GM21390 (cell line): ENCODE measurements around the gene ERAP2.
"Not testable (repeated sequence)": the region's sequence is repeated elsewhere in the genome, so short reads cannot be mapped to it uniquely, and the experiment has no call there.

Source experiments
- ATAC-seq: cut with Tn5 transposase; IDR thresholded peaks from one replicate; pipeline ENCODE4 v1.9.1; 2021; ENCODE audit not compliant: unreplicated experiment

ERAP2 gene

DNA sequence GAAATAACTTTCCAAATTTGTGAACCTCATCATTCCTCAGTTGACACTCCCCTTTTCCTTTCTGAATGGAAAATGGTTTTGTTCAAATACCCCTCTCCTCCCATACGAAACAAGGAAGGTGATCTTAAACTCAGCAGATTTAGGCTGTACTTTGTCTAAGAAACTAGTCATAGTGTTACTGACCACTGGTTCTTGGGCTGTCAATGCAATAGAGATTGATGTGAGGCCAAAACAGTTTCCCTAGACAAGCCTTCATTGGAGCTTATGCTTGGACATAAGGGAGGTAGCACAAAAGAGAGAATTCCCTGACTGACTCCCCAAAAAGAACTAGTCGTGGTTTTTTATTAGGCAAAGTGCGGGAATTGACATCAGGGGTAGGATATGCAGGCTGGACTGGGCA is 54.3 kb downstream of the ERAP2 start:
- no peak for ATAC-seq

DNA sequence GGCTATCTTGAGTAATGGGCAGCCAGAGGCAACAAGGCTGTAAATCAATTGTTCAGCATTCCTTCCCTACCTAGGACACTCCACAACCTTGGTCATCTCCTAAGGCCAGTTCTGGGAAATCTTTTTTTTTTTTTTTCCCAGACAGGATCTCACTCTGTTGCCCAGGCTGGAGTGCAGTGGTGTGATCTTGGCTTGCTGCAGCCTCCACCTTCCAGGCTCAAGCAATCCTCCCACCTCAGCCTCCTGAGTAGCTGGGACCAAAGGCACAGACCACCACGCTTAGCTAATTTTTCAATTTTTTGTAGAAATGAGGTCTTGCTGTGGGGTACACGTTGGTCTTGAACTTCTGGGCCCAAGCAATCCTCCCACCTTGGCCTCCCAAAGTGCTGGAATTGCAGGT is 54.7 kb downstream of the ERAP2 start:
- ATAC-seq: not testable (repeated sequence)

DNA sequence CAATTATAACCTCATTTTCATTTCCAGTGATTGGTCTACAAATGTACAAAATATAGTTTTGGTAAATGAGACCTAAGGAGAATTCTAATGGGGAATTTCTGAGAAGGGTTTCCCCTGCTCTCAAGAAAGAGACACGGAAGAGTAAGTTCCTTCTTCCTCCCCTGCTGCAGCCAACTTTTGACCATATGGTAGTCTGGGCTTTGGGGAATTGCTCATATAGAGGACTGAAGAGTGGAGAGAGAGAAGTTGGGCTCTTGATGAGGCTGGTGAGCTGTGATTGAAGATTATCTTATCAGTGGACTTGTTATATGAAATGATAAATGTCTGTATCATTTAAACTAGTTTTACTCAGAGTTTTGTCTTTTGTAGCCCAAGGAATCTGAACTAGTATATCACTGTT is 55.3 kb downstream of the ERAP2 start:
- ATAC-seq: no peak

DNA sequence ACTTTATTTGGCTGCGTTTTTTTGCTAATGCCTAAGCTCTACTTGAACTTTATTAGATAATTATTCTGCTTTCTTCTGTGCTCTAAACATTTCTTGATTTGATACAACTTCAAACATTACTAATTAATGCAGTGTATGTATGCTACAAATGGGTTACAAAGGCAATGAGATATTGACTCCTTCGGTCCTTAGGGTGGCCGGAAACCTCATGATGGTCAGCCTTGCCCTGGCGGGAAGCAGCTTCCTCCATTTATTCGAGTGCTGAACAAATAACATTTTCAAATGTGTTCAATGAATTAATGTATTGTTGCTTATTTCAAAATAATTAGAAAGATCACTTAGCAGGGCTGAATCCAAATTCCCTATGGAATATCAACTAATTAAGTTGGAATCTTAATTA is 55.7 kb downstream of the ERAP2 start:
- ATAC-seq: no peak

DNA sequence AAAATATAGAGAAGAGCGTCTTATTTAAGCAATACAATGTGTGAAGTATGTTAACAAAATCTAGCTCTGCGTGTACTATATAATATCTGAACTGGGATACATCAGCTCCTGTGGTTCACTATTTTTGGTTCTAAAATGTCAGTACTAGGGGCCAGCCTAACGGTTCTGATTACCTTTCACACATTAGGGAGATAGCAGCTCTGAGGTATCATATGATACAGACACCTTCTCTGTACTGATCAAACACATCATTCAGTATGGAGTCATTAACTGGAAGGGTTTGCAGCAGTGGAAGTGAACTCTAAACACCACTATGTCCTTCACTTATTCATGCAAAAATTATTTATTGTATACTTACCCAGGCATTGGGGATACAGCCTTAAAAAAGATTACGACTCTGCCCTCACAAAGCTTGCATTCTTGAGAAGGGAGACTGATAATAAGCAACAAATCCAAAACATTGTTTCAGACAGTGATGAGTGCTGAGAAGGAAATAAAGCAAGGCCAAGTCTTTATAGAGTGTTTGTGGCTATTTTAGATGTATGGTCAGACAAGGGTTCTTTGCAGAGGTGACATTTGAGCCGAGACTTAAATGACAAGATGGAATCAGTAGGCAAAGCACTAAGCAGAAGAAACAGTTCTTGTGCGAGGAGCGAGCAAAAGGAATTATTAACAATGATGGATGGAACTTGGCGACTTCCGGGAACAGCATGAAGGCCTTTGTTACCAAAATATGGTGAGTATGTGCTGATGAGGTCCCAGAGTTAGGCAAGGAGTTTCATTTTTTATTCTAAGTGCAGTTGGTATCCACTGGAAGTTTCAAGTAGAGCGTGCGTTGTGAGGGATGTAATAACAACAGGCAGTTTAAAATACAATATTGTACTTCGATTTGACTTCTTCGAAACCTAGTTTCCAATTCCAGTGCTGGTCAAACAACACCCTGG is 57.7 kb downstream of the ERAP2 start:
- ATAC-seq: no peak

DNA sequence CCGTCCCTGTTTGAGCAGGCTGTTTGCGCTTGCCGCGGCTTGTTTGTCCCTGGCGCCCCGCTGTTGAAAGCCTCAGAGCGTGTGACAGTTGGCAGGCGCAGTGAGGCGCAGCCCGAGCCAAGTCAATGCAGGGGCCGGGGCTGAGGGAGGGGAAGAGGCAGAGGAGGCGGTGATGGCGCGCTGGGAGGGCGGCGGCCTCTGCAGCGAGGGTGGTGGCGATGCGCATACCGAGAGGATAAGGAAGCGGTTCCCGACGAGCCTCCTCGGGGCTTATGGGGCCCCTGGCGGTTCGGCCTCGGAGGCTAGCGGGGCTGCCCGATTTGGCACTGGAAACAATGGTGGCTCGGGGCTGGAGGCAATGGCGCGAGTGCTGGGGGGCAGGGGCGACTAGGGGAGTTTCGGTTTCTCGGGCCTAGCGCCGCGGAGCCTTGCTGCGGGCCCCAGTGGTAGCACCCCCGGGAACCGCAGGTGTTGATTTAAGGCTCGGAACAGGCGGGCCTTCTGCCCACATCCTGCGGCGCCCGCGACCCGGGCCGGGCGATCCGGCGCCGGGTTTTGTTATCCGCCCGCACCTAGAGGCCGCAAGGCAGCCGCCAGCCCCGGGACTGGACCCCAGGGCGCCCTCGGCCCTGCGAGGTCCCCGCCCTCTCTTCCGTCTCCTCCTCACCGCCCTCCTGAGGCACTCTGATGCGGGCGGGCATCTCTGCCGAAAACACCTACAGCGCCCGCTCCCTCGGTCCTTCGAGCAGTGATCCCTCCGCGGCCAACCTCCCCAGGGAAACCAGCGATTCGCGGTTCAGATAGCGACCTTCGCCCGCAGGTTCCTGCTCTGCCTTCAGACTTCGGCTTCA is 58.6 kb downstream of the ERAP2 start:
- peak; percentile 58 for ATAC-seq

DNA sequence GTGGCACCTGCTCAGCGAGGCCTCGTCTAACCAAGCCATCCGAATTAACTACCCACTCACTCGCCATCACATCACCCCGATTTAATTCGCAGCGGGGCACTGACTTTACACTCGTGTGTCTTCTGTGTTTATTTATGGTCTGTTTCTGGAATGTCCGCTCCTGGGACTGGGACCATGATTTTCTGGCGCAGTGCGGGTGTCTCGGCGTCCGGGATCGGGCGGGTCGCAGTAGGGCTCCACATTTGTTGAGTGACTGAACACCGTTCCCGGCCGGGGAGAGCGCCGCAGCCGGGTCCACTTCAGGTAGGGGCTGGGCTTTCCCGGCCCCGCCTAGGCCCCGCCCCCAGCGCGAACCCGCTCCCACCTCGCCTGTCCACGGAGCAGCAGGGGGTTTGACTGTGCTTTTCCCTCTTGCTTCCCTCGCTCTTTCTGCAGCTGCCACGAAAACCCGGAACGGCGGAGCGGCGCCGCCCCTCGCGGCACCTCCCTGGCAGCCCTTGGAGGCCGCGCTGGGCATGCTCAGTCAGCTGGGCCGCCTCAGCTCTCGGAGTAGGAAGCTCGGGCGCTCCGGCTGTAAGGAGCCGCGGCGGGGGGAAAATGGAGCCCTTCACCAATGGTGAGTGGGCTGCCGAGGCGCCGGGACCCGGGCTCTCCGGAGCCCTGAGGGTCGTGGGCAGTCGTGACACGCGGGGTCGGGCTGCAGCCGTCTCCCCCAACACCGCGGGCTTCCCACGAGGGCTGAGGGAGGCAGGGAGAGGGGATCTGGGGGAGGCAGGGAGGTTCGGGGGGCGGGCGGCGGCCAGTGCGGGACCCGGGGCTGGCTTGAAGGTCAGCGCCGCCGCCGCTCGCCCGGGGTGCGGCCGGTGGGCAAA is 59.5 kb downstream of the ERAP2 start, which contains the start of gene LNPEP:
Gene LNPEP, plus strand, starts transcription at position 522 of the 872 bp plus-strand sequence. Its CDS starts 76 bp downstream, at position 598.
- peak; percentile 49 for ATAC-seq

DNA sequence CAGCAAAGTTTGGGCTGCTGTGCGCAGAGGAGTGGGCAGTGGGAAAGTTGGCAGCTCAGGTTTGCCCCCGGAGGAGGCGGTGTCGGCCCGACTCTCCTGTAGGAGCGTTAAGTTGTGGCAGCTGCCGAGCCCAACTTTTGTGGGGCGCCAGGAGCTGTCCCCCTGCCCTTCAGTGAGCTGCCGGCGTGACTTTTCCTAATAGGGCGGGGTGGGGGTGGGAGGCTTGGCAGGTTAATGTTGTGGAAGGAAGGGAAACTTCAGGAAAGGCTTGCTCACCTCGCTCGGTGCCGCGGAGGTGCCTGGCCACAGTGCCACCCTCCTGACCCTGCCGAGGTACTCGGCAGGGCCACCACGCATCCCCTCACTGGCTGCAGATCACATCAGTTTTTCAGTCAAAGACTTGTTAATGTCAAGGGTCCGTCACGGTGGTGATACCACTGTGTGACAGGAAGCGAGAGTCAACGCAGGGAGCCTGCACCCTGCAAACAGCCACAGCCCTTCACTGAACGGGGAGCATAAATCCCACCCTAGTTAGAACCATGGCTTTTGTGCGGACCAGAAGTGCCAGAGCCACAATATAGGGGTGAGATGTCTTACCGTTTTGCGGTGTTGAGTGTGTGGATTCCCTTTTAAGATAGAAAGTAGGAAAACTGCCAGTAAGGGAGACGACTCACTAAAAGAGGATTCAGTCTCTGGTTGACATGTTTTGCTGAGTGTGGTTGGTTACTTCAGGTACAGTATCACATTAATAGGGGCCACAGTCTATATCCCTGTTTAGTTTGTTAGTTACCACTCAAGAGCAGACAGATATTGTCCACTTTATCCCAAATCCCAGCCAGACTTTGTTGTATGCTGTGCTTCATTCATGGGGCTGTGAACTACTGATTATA is 60.4 kb downstream of the ERAP2 start:
- peak; percentile 31 for ATAC-seq

DNA sequence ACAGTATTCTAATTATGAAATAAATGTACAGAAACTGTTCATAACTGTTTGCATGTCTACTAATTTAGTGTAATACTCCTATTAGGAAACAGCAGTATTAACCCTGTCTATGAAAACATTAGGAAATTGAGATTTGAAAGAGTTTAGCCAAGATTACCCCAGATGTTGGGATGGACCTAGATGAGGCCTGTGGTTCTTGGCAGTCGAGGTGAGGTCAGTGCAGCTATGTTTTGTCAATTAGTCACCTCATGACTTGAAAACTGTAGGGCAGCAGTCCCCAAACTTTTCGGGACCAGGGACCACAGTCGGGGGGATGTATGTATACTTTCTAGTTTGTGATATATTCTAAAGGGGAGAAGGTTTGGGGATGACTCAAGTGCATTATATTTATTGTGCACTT is 64.3 kb downstream of the ERAP2 start:
- no peak for ATAC-seq

DNA sequence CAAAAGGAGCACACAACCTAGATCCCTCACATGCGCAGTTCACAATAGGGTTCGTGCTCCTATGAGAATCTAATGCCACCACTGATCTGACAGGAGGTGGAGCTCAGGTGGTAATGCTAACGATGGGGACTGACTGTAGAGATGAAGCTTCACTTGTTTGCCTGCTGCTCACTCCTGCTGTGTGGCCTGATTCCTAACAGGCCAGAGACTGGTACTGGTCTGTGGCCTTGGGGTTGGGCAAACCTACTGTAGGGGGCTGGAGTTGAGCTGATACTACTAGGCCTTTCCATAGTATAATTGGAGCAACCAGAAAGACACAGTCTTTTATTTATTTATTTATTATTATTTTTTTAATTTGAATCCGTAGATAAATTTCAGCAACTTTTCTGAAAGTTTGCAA is 64.8 kb downstream of the ERAP2 start:
- no peak for ATAC-seq

DNA sequence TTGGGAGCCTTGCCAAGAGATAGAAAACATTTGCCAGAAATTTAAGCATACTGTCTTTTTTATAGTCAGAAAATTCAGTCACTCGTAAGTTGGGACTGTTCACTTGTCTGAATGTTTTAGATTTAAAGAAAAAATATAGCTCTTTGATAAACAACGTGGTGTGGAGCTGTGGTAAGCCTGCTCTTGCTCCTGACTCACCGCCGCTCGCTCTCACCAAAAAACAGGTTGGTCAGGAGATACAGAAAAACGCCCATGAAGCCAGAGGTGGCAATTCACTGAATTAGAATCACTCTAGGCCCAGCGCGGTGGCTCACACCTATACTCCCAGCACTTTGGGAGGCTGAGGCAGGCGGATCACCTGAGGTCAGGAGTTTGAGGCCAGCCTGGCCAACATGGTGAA is 65.8 kb downstream of the ERAP2 start:
- no peak for ATAC-seq

DNA sequence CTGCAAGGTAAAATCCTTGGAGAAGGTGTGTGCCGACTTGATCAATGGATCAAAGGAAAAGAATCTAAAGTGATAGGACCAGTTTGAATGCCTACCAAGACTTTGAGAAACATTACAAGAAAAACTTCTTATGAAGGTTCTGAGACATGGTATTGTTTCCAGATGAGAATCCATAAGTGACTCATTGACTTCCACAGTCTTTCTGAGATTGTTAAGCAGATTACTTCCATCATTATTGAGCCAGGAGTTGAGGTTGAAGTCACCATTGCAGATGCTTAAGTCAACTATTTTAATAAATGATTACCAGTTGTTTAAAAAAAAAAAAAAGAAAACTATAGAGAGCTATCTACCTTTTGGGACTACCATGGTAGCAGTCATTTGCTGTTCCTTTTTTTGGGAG is 66.6 kb downstream of the ERAP2 start:
- ATAC-seq: no peak

DNA sequence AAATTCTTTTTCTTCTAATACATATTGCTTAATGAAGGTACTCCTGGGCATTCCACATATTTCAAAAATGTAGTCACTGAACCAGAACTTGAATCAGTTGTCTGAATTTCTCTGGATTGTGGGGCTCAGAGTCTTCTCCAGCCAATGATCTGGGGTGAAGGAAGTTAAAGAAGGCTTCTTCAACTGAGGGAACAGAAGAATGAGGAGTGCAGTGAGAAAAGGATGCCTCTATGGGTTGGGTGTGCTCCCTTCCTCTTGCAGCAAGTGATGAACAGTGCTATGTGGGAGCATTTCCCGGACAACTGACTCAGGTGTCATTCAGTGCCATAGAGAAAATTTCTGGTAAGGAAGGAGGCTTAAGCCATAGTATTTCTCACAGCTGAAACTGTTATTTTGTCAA is 67.5 kb downstream of the ERAP2 start:
- ATAC-seq: no peak

DNA sequence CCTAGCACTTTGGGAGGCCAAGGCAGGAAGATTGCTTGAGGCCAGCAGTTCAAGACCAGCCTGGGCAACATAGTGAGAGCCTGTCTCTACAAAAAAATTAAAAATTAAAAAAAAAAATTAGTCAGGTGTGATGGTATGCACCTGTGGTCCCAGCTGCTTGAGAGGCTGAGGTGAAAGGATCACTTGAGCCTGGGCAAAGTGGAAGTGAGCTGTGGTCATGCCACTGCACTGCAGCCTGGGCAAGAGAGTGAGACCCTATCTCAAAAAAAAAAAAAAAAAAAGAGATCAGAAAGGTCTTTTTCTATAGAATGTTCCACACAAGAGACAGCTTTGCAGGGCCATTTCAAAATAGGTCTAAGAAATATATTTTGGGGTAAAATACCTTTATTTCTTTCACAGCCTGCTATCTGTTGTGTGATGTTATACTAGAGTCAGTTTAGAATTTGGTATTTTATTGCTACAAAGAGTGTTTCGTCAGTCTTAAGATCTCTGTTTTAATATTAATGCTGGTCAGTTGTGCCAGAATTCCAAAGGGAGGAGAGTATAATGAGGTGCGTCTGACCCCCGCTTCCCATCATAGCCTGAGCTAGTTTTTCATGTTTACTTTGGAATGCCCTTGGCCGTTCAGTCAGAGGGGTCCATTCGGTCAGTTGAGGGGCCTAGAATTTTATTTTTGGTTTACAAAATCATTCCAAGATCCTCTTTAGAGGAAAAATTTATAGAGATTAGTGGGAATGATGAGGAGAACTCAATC is 69.0 kb downstream of the ERAP2 start:
- no peak for ATAC-seq

DNA sequence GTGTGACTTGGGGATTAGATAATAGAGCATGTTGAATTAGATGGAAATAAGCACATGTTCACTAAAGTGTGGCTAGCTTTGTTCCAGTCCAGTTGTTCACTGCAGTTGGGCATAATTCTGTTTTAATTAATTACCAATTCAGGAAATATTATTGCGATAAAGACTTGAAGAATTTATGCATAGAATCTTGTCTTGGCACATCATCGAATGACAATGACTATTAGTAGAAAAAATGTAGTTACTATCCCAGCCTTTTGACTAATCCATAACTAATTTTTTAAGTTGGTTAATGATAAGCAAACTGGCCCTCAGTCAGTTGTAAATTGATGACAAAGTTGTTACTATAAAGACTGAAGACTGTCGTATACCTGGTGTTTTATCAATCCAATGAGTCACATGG is 70.1 kb downstream of the ERAP2 start:
- no peak for ATAC-seq

DNA sequence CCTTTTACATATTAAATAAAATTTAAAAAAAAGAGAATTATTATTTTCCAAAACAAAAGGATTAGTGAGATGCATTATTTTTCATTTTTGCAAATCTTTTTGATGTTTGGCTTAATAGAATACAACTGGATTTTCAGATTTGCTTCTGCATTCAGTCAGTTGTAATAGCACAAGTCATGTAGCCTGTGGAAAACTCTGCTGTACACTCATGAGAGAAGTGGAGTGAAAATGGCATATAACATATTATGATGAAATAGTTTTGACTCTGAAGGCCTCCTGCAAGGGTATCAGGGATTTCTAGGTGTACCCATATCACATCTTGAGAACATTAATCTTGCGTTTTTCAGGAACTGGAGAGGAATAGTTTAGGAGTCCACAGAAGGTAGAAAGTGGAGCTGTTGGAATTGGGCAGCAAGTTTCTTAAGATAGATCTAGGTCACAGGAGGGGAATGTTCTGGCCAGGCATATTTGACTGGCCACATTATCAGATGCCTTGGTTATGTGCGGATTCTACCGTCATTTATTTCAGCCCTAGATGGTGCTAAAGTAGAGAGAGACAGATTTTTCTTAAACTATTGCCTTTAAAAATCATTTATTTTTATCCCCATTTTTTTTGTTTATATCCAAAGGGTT is 75.9 kb downstream of the ERAP2 start:
- no peak for ATAC-seq

DNA sequence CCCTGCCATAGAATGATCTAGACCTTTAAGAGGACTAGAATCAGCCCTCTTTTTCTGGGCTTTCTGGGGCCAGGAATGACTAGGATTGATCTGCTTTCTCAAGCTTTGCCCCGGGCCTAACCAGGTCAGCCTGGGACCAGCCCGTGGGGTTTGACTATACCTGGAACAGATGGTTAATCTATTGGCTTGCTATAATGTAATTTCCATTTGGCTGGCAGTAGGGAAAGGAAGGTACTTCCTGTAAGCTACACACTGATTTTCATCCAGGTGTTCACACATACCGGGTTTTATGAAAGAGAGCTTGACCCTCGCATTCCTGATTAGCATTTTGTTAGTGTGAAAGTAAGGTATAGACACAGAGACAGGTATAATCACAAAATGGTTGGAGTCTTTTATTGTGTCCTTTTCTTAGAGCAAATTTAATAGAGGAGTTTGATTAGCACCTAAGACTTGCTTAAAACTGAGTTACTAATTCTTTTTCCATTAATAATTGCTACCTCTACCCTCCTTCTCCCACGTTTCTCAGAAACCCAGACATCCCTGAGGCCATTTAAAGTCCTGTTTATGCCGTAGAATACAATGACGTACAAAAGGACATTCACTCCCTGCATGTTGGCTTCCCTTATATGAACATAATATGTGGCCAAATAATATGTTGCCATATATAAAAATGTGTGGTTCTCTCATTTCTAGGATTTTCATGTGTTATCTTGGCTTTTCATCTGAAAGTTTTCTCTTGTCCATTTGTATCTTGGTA is 76.9 kb downstream of the ERAP2 start:
- no peak for ATAC-seq
